Spinal cord (tissue), 10 donors: Measurements from ENCODE around the gene TMCO2. TPM values are rescaled to one million over a fixed set of nuclear protein-coding genes. Genes with fewer than 3 reads are reported as not detected.

Source experiments
- DNase-seq, 6 donors: peaks; one replicate each; pipeline versions ENCODE4 v3.0.0 to v3.0.0-alpha.2; 2013 to 2015; ENCODE audit warnings: low spot score in 6 of 6, low read depth in 4 of 6
- H3K27ac ChIP-seq: one replicate; pipeline ENCODE4 v1.5.1; 2013; ENCODE audit warnings: low read depth, low read length, control low read depth
- H3K27me3 ChIP-seq: one replicate; pipeline ENCODE4 v1.6.1; 2013; ENCODE audit warnings: low read length; ENCODE audit not compliant: control insufficient read depth, insufficient read depth
- H3K36me3 ChIP-seq: one replicate; pipeline ENCODE4 v1.6.1; 2013; ENCODE audit warnings: low read length; ENCODE audit not compliant: control insufficient read depth, insufficient read depth
- H3K4me1 ChIP-seq: one replicate; pipeline ENCODE4 v1.6.1; 2013; ENCODE audit warnings: low read length; ENCODE audit not compliant: control insufficient read depth, insufficient read depth
- H3K4me3 ChIP-seq: one replicate; pipeline ENCODE4 v1.5.1; 2013; ENCODE audit warnings: low read depth, low read length, control low read depth
- H3K9me3 ChIP-seq: one replicate; pipeline ENCODE4 v1.6.1; 2013; ENCODE audit warnings: low read length; ENCODE audit not compliant: control insufficient read depth, insufficient read depth
- WGBS: methylation state at CpG from one replicate; pipeline ENCODE4 v1.1.5; 2013; ENCODE audit warnings: missing lambda C conversion rate; ENCODE audit not compliant: insufficient coverage; 5-methylcytosine and 5-hydroxymethylcytosine counted together
- polyA plus RNA-seq, 2 donors: library from polyadenylated mRNA; unstranded; fragments of 120-200 nt; gene quantifications; one replicate each; pipeline ENCODE4 v1.2.1, GENCODE V29; 2013; ENCODE audit not compliant: insufficient read length in 2 of 2
- total RNA-seq, 2 donors: library from RNA; depleted of rRNA in 1 of 2; stranded (reverse); fragments of 120-200 nt in 1 of 2; fragments of >200 nt in 1 of 2; gene quantifications; one replicate each; pipeline versions ENCODE4 v1.2.3 to v1.2.4, GENCODE V29; 2013 to 2014
- donor health status: healthy.

The TMCO2 gene
- total and polyA plus RNA-seq, 4 donors, result not detected

DNA sequence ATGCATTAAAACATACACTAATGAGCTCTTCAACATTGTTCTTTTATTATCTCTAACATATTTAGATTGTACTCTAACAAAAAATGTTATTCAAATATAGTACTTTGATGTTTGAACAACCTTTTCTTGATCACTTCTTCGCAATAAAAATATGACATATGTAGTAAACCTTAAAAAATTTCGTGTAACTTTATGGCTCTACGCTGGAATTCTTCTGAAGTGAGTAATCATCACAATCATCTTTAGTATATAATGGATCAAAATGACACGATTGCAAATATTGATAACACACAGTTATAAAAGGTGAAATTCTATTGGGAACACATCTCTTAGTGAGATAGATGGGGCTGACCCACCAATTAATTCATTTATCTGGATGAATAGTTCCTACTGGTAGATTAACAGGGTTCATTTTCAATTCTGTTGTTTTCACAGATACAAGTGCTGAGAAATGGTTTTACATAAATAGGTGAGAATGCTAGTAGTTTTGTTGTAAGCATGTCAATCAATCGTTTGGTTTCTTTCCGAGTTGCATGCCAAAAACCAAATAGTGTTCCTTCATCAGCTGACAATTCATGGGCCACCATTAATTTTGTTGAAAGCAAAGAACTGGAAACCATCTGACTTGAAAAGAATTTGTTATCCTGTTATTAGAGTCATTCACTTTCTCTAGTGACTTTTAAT is 8.8 kb downstream of the TMCO2 start:
- Histone ChIP-seq H3K36me3 (peaks cover 12% of the 10 kb centered on the region), H3K4me3 (peak overlapping the region; percentile 96), H3K27me3 (no peaks in the 10 kb centered on the region), H3K27ac (no peak overlapping the region), H3K4me1 (peaks cover 16% of the 10 kb centered on the region), H3K9me3 (no peaks in the 10 kb centered on the region)
- no CpG with 5 or more reads among the region's 6 CpGs for WGBS
- DNase-seq, result no peak

DNA sequence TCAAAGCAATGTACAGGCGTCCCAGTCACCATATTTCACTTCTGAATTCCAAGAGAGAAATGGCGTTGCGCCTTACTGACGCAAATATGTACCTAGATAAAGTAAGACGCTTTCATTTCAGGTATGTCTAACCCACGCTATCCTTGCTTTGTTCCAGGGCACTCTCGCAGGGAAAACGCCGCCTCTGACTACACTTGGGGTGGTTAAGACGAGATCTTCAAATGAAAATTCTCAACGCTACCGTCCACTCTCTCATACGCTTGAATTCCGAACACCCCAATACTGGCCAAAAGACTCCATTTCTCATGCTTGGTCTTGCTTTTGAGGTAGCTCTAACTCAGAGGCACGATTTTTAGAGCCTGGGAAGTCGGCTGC is 9.6 kb downstream of the TMCO2 start:
- H3K9me3 ChIP-seq, result no peaks in the 10 kb centered on the region
- peak overlapping the region; percentile 96 for H3K4me3 ChIP-seq
- H3K36me3 ChIP-seq, result peaks cover 15% of the 10 kb centered on the region
- 0% methylated on average over 14 of the region's 16 CpGs for WGBS
- H3K27me3 ChIP-seq, result no peaks in the 10 kb centered on the region
- peak overlapping the region; percentile 98 for H3K27ac ChIP-seq
- DNase-seq, result no peak
- H3K4me1 ChIP-seq, result peaks cover 16% of the 10 kb centered on the region

DNA sequence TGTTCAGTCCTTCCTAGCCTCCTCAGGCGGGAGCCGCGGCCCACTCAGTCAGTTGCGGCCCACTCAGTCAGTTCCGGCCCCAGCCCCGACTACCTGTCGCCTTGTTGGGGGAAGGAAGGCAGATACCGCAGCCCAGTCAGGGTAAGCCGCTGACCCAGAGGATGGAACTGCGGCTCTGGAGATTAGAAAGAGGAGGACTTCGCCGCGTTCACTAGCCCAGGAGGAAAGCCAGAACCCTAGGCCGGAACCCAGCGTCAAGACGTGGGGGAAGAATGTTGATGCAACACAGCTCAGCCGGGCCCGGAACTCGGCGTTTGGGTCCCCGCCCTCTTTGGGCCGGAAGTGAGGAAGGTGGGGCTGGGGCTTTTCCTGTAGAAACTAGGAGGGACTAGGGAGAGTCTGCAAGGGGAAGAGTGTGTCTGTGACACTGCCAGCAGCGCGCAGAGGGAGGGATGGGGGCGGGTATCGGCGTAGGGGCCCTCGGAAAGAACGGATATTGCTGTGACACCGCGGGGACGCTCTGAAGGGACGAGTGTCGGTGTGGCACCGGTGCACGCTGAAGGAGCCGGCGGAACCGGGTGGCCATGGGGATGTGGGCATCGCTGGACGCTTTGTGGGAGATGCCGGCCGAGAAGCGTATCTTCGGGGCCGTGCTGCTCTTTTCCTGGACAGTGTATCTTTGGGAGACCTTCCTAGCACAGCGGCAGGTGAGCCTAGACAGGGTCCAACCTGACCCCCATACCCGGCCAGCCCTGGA is 10.1 kb downstream of the TMCO2 start, which contains the start of gene ZMPSTE24:
Gene ZMPSTE24, plus strand, starts transcription at position 549 of the 757 bp plus-strand sequence. Its CDS starts 36 bp downstream, at position 585.
- Histone ChIP-seq H3K36me3 (peaks cover 15% of the 10 kb centered on the region), H3K4me1 (peaks cover 16% of the 10 kb centered on the region), H3K4me3 (peak within 1 kb of the TSS; percentile 96), H3K9me3 (no peaks in the 10 kb centered on the region), H3K27me3 (no peaks in the 10 kb centered on the region), H3K27ac (peak within 1 kb of the TSS; percentile 98)
- peak; percentile 95 to 99 (median 96) for DNase-seq
- WGBS, result under 1% methylated on average over 48 of the region's 48 CpGs

DNA sequence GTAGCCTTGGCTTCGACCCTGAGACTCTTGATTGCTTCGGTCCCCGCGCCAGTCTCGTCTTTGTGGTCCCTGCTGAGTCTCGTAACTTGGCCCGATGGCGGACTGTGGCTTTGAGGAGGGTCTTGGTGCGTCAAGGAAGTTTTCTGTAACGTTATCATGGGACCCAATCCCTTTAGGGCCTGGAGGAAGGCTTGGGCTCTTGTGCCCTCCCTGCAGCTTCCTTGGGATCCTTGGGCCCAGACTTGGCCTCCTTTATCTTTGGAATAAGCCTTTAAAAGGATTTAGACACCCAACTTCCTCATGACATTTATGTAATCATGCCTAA is 10.7 kb downstream of the TMCO2 start:
- H3K36me3 ChIP-seq, result peaks cover 15% of the 10 kb centered on the region
- H3K27me3 ChIP-seq, result no peaks in the 10 kb centered on the region
- peak overlapping the region; percentile 96 for H3K4me3 ChIP-seq
- H3K27ac ChIP-seq, result peak overlapping the region; percentile 98
- WGBS, result 1% methylated on average over 10 of the region's 10 CpGs
- no peaks in the 10 kb centered on the region for H3K9me3 ChIP-seq
- H3K4me1 ChIP-seq, result peaks cover 16% of the 10 kb centered on the region
- peak in 1 of 6 donors; percentile 2 for DNase-seq

DNA sequence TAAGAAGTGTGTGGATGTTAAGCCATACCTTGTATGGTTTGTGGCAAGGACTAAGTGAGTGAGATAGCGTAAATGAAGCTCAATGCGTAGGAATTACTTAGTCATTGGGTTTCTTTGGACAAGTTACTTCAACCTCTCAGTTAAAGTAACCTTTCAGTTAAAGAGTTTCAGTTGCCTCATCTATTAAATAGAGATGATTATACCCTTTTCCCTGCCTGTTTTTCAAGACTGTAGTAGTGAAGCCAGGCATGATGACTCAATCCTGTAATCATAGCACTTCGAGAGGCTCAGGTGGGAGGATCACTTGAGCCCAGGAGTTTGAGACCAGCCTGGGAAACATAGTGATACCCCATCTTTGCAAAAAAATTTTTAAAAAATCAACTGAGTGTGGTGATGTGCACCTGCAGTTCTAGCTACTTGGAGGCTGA is 16.6 kb downstream of the TMCO2 start:
- H3K36me3 ChIP-seq, result peaks cover 34% of the 10 kb centered on the region
- no peaks in the 10 kb centered on the region for H3K27me3 ChIP-seq
- no peaks in the 10 kb centered on the region for H3K9me3 ChIP-seq
- 100% methylated on average over 1 of the region's 3 CpGs for WGBS
- H3K4me3 ChIP-seq, result no peak overlapping the region
- peaks cover 4% of the 10 kb centered on the region for H3K4me1 ChIP-seq
- H3K27ac ChIP-seq, result no peak overlapping the region
- DNase-seq, result no peak

DNA sequence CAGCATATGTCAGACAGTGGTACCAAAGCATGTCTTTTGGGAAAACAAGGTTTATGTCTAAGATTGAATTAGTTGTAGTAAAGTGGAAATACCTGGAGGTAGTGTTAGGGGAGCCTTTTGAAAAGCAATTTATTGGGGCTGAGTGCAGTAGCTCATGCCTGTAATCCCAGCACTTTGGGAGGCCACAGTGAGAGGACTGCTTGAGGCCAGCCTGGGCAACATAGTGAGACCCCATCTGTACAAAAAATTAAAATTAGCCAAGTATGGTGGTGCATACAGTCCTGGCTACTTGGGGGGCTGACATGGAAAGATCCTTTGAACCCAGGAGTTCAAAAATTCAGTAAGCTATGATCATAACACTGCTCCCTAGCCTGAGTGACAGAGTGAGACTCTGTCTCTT is 17.6 kb downstream of the TMCO2 start:
- Histone ChIP-seq H3K4me1 (no peaks in the 10 kb centered on the region), H3K4me3 (no peak overlapping the region), H3K36me3 (peaks cover 33% of the 10 kb centered on the region), H3K9me3 (no peaks in the 10 kb centered on the region), H3K27ac (no peak overlapping the region), H3K27me3 (no peaks in the 10 kb centered on the region)
- DNase-seq, result no peak

DNA sequence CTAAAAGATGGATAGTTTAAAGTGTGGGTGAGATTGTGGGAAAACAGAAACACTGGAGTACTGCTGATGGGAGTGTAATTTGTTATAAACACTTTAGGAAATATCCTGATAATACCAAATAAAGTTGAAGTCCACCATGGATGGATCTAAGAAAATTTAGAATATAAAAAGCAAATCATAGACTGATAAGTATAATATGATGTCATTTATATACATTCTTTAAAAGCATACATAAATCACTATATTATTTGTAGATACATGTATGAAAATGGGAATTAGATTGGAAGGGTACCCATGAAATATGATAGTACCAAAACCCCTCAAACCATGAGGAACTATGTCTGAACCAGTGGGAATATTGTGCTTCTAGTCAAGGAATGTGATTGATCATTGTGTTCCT is 18.2 kb downstream of the TMCO2 start:
- DNase-seq, result no peak

DNA sequence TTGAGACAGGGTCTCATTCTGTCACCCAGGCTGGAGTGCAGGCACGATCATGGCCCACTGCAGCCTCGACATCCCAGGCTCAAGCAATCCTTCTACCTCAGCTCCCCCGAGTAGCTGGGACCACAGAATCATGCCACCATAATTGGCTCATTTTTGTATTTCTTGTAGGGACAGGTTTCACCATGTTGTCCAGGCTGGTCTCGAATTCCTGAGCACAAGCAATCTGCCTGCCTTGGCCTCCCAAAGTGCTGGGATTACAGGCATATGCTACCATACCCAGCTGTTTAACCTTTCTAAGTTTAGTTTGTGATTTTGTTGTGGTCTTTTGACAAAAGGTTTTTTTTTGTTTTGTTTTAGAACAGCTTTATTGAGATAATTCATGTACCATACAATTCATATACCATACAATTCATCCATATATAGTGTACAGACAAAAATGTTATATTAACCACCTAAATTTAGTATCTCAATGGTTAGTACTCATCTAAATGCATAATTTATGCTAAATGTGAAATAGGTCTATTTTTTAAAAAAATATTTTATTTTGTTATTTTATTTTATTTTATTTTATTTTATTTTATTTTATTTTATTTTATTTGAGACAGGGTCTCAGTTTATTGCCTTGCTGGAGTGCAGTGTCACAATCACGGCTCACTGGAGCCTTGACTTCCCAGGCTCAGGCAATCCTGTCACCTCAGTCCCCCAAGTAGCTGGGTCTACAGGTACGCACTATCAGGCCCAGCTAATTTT is 19.2 kb downstream of the TMCO2 start:
- 85% methylated on average over 4 of the region's 6 CpGs for WGBS
- Histone ChIP-seq H3K4me3 (no peak overlapping the region), H3K36me3 (peaks cover 26% of the 10 kb centered on the region), H3K9me3 (no peaks in the 10 kb centered on the region), H3K27me3 (no peaks in the 10 kb centered on the region), H3K27ac (no peak overlapping the region), H3K4me1 (no peaks in the 10 kb centered on the region)
- no peak for DNase-seq

More for the DNA sequence above, 18.2 kb downstream of the TMCO2 start:
- Histone ChIP-seq H3K27me3 (no peaks in the 10 kb centered on the region), H3K4me3 (no peak overlapping the region), H3K36me3 (peaks cover 35% of the 10 kb centered on the region), H3K27ac (no peak overlapping the region), H3K4me1 (no peaks in the 10 kb centered on the region), H3K9me3 (no peaks in the 10 kb centered on the region)

DNA sequence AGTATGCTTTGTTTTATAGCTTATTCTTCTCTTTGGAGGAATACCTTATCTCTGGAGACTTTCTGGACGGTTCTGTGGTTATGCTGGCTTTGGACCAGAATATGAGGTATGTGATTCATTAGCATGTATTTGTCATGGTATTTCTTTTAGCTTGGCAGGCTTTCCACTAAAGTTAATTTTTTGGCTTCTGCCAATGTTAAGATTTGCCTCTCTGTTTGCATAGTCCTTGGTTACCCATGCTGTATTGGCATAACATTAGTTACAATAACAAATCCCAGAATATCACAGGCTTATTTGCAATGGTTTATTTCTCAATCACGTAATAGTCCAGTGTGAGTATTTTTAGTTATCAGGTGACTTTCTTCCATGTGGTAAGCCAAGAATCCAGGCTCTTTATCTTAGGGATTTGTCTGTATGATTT is 20.0 kb downstream of the TMCO2 start:
- Histone ChIP-seq H3K27ac (no peak overlapping the region), H3K4me1 (no peaks in the 10 kb centered on the region), H3K9me3 (no peaks in the 10 kb centered on the region), H3K36me3 (peaks cover 27% of the 10 kb centered on the region), H3K27me3 (no peaks in the 10 kb centered on the region), H3K4me3 (no peak overlapping the region)
- 94% methylated on average over 2 of the region's 2 CpGs for WGBS
- DNase-seq, result peak in 1 of 6 donors; percentile 5
